ENCODE measurements around the gene MYO1D. TPM values are rescaled to one million over a fixed set of nuclear protein-coding genes. Genes with fewer than 3 reads are reported as not detected.

Gene MYO1D
- total RNA-seq, 1 experiment from 2014 or later = 35.7 TPM

- Histone ChIP-seq H2AFZ (ENCODE audit: low read depth, low read length, poor library complexity, severe bottlenecking) (no peak overlapping the region), H4K20me1 (ENCODE audit: insufficient read depth) (no peaks in the 10 kb centered on the region), H3K27me3 (ENCODE audit: insufficient read depth, low read length) (no peaks in the 10 kb centered on the region), H3K27ac (ENCODE audit: low read depth, low read length) (no peak overlapping the region), H3K36me3 (ENCODE audit: control insufficient read depth in 1 of 2, insufficient read depth in 2 of 2, low read length in 2 of 2) (peaks cover 78% of the 10 kb centered on the region in 2 experiments), H3K9me3 (ENCODE audit: control insufficient read depth in 1 of 2, insufficient read depth in 1 of 2, low read depth in 1 of 2, low read length in 2 of 2) (no peaks in the 10 kb centered on the region), H3K79me2 (ENCODE audit: insufficient read depth, low read length) (peaks cover 17% of the 10 kb centered on the region; the same call in 1 of the 2 replicates), H3K4me1 (ENCODE audit: control insufficient read depth in 1 of 2, insufficient read depth in 2 of 2, low read length in 2 of 2) (no peaks in the 10 kb centered on the region), H3K9ac (ENCODE audit: low read length) (no peak overlapping the region), H3K9me2 (ENCODE audit: insufficient read depth) (no peaks in the 10 kb centered on the region), H3K4me3 (replicated peaks in 1 of 2; ENCODE audit: low read depth in 1 of 2, low read length in 2 of 2) (no peak overlapping the region), H3K4me2 (ENCODE audit: low read length) (no peak overlapping the region)
- intact Hi-C loops (cut with micrococcal nuclease) = no loop called here
- CTCF ChIA-PET = no interaction called here
- ATAC-seq = no peak
- POLR2A ChIA-PET = no interaction called here
- RAD21 ChIA-PET (ENCODE audit: low non-redundant PET in 1 of 2, low total read pairs in 2 of 2, uncharacterized antibody in 2 of 2, unreplicated experiment in 2 of 2) = no interaction called here
- DNase-seq (ENCODE audit: low read depth, low spot score) = no peak
- BruUV-seq (replicated peaks) = no TSS peak
- TF ChIP-seq EZH2phosphoT487 (IDR thresholded peaks at IDR 0.05; ENCODE audit: borderline replicate concordance) (no peak), ATF3 (IDR thresholded peaks at IDR 0.05) (no peak)
Observed at GRCh38 chr17:32477220-32477619, 399.7 kb downstream of the MYO1D start.

GRCh38 chr17:32475258-32475657 lies 401.7 kb downstream of the MYO1D start:
- DNase-seq (ENCODE audit: low read depth, low spot score) = no peak
- ChIA-PET POLR2A (no interaction called here), RAD21 (ENCODE audit: low non-redundant PET in 1 of 2, low total read pairs in 2 of 2, uncharacterized antibody in 2 of 2, unreplicated experiment in 2 of 2) (no interaction called here), CTCF (no interaction called here)
- Histone ChIP-seq H3K27ac (ENCODE audit: low read depth, low read length) (no peak overlapping the region), H3K36me3 (ENCODE audit: control insufficient read depth in 1 of 2, insufficient read depth in 2 of 2, low read length in 2 of 2) (peaks cover 76 to 85% of the 10 kb centered on the region in 2 experiments), H3K4me1 (ENCODE audit: control insufficient read depth in 1 of 2, insufficient read depth in 2 of 2, low read length in 2 of 2) (no peaks in the 10 kb centered on the region), H3K4me2 (ENCODE audit: low read length) (no peak overlapping the region), H3K27me3 (ENCODE audit: insufficient read depth, low read length) (no peaks in the 10 kb centered on the region), H3K4me3 (replicated peaks in 1 of 2; ENCODE audit: low read depth in 1 of 2, low read length in 2 of 2) (no peak overlapping the region), H3K9me2 (ENCODE audit: insufficient read depth) (no peaks in the 10 kb centered on the region), H3K79me2 (ENCODE audit: insufficient read depth, low read length) (peaks cover 36% of the 10 kb centered on the region), H4K20me1 (ENCODE audit: insufficient read depth) (no peaks in the 10 kb centered on the region), H3K9ac (ENCODE audit: low read length) (no peak overlapping the region), H2AFZ (ENCODE audit: low read depth, low read length, poor library complexity, severe bottlenecking) (no peak overlapping the region), H3K9me3 (ENCODE audit: control insufficient read depth in 1 of 2, insufficient read depth in 1 of 2, low read depth in 1 of 2, low read length in 2 of 2) (no peaks in the 10 kb centered on the region)
- ATAC-seq = no peak
- intact Hi-C loops (cut with micrococcal nuclease) = no loop called here
- BruUV-seq (replicated peaks) = no TSS peak
- TF ChIP-seq CEBPB (IDR thresholded peaks at IDR 0.05; ENCODE audit: low read depth) (no peak), MAX (IDR thresholded peaks at IDR 0.05) (no peak), EZH2phosphoT487 (IDR thresholded peaks at IDR 0.05; ENCODE audit: borderline replicate concordance) (no peak), POLR2AphosphoS5 (IDR thresholded peaks at IDR 0.05; ENCODE audit: low read depth, low read length) (no peak), SRF (IDR thresholded peaks at IDR 0.05; ENCODE audit: low read depth) (no peak), EGR1 (IDR thresholded peaks at IDR 0.05; ENCODE audit: low read depth) (no peak), ELF1 (IDR thresholded peaks at IDR 0.05; ENCODE audit: borderline replicate concordance, low read depth) (no peak), RAD21 (IDR thresholded peaks at IDR 0.05; ENCODE audit: low read depth) (no peak)

Data from HCT116 (cell line).